Tibial nerve (tissue), 4 donors: ENCODE measurements around the gene ARID4A.

ENCODE experiments used
- CTCF ChIP-seq, 5 experiments: fragments of 200-600 bp in 3 of 5; fragments of 450-650 bp in 2 of 5; sonication (generic) in 3 of 5; IDR thresholded peaks; one replicate each; pipeline ENCODE4 v1.5.1; 2016 to 2019; ENCODE audit warnings: antibody characterized with exemption in 5 of 5, mild to moderate bottlenecking in 3 of 5, moderate library complexity in 2 of 5
- EP300 ChIP-seq, 2 donors: sonication (generic); formaldehyde crosslinking; IDR thresholded peaks; one replicate each; pipeline ENCODE4 v1.6.1; 2017; ENCODE audit warnings: antibody characterized with exemption in 2 of 2, mild to moderate bottlenecking in 1 of 2
- POLR2A ChIP-seq, 2 donors: fragments of 450-650 bp; IDR thresholded peaks; one replicate each; pipeline ENCODE4 v1.6.1; 2017; ENCODE audit warnings: antibody characterized with exemption in 2 of 2, mild to moderate bottlenecking in 2 of 2, moderate library complexity in 2 of 2

GRCh38 chr14:58275527-58276190 is 22.7 kb upstream of the ARID4A start:
- TF ChIP-seq CTCF (IDR thresholded peaks at IDR 0.05) (no peak), POLR2A (IDR thresholded peaks at IDR 0.05) (no peak), EP300 (IDR thresholded peaks at IDR 0.05) (no peak)
